ENCODE results near the gene CHRNB1.

DNA sequence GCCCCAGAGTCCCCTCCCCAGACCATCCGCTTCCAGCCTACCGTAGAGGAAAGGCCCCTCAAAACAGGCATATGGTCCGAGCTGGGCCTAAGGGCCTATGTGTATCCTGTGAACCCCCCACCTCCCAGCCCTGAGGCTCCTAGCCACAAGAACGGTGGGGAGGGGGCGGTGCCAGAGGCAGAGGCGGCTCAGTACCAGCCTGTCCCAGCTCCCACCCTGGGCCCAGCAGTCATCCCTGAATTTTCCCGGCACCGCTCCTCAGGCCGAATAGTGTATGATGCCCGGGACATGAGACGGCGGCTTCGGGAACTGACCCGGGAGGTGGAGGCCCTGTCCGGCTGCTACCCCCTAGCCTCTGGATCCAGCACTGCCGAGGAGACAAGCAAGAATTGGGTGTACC lies 23.7 kb upstream of the CHRNB1 start:
- TF ChIP-seq EZH2 (IDR thresholded peaks at IDR 0.05; ENCODE audit: borderline replicate concordance, low read depth, low read length, severe bottlenecking), result no peak
- TF ChIP-seq, protein P1, sequence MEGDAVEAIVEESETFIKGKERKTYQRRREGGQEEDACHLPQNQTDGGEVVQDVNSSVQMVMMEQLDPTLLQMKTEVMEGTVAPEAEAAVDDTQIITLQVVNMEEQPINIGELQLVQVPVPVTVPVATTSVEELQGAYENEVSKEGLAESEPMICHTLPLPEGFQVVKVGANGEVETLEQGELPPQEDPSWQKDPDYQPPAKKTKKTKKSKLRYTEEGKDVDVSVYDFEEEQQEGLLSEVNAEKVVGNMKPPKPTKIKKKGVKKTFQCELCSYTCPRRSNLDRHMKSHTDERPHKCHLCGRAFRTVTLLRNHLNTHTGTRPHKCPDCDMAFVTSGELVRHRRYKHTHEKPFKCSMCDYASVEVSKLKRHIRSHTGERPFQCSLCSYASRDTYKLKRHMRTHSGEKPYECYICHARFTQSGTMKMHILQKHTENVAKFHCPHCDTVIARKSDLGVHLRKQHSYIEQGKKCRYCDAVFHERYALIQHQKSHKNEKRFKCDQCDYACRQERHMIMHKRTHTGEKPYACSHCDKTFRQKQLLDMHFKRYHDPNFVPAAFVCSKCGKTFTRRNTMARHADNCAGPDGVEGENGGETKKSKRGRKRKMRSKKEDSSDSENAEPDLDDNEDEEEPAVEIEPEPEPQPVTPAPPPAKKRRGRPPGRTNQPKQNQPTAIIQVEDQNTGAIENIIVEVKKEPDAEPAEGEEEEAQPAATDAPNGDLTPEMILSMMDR (IDR thresholded peaks at IDR 0.05; ENCODE audit: borderline replicate concordance, extremely low read depth, low read length, poor library complexity, severe bottlenecking), result no peak
